SW 1271 (cell line): Measurements from ENCODE around the gene RAB20.
"Not testable (repeated sequence)": the region's sequence is repeated elsewhere in the genome, so short reads cannot be mapped to it uniquely, and the experiment has no call there.

Source experiments
- DNase-seq, 2 experiments: peaks; one replicate each; lab custom pipeline; 2025; lab: John Stamatoyannopoulos, UW

The RAB20 gene

DNA sequence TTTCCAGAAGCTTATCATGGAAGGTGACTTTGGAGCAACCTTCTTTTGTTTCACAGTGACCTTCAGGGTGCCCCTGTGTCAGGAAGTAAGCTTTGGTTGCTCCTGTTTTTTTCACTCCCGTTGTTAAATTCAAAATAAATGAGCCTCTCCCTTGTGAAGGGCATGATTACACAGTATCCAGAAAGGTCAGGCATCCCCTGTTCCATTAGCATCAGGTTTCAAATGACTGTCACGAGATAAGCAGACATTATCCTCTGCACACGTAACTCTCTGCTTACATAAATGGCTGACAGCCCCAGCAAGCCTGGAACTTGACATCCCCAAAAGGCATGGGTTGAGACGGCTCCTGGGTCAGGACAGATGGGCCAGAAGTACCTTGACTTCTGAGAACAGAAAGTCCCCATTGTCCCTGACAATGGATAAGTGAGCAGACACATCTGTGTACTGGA lies 52.0 kb downstream of the RAB20 start:
- DNase-seq, result no peak

GRCh38 chr13:110507678-110508381 lies 53.7 kb downstream of the RAB20 start:
- no peak for DNase-seq

DNA sequence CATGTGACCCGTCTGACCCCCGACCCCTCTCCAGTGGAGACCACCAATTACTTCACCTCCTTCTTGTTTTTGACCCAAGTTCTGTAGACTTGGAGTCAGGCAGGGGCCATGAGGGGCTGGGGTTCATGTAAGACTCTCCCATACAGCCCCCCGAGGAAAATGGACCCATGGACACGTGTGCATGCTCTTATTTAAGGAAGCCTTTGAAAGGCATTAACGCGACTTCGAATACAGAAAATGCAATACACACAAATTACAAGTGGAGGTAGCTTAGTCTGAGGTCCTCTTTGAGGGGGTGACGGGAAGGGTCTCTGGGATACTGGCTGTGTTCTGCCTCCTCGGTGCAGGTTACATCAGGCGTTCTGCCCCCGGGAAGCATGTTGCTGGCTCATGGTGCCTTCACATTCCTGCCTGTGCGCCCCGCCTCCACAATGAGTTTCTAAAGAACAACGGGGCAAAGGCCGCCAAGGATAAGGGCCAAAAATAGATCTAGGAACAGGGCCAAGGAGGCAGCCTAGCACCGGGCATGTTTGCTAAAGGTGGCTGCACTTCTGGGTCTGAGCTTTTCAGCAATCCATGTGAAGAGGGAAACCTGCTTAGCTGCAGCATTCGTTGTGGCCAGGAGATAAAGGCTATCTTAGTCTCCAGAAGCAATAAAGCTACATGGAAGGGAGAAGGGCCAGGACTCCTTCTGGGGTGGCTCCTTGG lies 54.5 kb downstream of the RAB20 start:
- no peak for DNase-seq

GRCh38 chr13:110506396-110506795 lies 55.1 kb downstream of the RAB20 start:
- DNase-seq, result no peak

DNA sequence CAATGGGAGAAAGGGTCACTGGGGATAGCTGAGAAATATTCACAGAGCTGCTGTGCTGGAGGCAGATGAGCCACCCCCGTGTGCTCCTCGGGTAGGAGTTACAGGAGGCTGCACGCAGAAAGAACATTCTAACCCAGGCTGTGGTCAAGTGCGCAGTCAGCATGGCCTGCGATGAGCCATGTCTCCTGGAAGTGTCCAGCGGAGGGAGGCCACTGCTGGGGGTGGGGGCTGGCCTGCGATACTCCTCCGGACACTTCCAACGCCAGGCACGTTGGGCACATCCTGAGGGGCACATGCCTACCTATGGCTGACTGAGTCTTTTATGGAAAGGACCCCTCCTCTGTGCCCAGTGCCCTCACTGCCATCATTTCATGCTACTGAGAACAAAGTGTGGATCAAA lies 55.9 kb downstream of the RAB20 start:
- DNase-seq, result no peak

GRCh38 chr13:110503979-110504499 lies 57.5 kb downstream of the RAB20 start:
- no peak for DNase-seq

- no peak for DNase-seq
Observed at GRCh38 chr13:110503037-110503901, 58.3 kb downstream of the RAB20 start.

GRCh38 chr13:110501188-110501587 lies 60.3 kb downstream of the RAB20 start:
- no peak for DNase-seq

GRCh38 chr13:110500341-110500740 lies 61.2 kb downstream of the RAB20 start:
- no peak for DNase-seq

DNA sequence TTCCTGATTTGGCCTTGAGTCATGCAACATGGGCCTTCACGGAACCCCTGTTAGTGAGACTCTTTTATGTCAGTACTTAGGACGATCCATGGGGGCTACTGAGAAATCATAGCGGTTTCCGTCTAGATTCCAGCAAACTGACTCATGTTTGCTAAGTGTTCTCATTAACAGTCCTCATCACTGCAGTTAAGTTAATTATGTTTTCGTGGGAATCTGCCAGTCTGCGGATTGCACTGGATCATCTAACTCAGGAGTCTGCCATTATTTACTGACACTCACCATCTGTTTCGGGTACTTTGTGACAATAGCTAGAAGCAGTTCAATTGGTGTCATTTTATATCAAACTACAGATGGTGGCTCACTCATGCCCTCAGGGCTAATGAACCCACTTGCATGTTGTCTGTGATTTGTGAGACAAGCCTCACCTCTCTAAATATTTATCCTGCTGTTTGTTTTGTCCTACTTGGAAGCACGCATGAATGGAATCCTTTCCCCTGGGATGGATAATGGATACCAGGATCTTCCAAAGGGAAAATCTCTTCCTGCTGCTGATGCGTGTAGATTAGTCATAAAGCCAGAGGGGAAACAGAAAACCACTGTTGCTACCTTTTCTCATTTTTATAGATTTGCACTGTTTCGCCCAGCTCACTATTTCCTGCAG lies 61.8 kb downstream of the RAB20 start:
- no peak for DNase-seq

DNA sequence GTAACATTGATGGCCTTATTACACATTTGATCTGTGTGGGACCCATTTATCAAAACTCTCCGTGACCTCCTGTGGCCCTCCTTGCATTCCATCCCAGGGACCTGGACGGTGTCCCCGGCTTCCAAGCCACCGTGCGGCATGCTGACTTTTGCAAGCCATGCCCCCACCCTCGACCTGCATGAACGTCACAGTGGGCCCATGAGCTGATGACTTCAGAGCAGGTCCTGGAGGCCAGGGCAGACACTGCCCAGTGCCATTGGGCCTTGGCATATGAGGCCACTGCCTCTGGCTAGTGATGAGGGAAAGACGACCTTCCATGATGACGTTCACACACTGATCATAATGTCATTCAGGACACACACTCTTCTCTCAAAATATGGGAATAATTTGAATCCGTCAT lies 62.8 kb downstream of the RAB20 start:
- no peak for DNase-seq

DNA sequence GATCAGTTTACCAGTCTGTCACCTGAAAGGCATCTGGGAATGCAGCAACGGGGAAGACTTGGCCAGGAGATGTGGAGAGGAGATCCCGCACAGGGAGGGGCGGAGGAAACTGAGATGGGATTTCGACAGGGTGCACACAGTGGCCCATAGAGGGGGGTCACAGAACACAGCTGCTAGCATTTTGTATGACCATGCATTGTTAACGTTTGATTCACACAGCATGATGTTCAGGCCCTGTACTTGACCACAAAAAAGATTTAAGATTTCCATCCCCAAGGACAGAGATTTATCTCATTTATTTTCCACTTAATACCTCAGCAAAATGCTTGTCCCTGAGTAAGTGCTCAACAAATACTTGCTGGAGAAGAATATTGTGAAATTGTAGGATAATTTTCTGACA lies 63.2 kb downstream of the RAB20 start:
- DNase-seq, result no peak

DNA sequence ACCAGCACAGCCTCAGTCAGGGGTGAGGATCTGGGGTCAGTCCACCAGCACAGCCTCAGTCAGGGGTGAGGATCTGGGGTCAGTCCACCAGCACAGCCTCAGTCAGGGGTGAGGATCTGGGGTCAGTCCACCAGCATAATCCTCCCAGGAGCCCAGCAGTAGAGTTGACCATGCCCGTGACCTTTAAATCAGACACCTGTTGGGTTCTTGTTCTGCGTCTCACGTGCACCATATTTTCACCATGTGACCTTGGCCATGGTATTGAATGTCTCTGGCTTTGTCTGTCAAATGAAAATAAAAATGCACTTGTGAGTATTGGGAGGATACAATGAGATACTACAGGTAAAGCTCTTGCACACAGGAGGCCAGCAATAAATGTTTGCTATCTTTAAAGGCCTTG lies 63.6 kb downstream of the RAB20 start:
- DNase-seq, result not testable (repeated sequence)

DNA sequence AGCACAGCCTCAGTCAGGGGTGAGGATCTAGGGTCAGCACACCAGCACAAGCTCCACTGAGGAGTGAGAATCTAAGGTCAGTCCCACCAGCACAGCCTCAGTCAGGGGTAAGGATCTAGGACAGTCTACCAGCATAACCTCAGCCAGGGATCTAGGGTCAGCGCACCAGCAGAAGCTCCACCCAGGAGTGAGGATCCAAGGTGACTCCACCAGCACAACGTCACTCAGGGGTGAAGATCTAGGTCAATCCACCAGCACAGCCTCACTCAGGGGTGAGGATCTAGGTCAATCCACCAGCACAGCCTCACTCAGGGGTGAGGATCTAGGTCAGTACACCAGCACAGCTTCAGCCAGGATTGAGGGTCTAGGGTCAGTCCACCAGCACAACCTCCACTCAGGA lies 64.5 kb downstream of the RAB20 start:
- no peak for DNase-seq

DNA sequence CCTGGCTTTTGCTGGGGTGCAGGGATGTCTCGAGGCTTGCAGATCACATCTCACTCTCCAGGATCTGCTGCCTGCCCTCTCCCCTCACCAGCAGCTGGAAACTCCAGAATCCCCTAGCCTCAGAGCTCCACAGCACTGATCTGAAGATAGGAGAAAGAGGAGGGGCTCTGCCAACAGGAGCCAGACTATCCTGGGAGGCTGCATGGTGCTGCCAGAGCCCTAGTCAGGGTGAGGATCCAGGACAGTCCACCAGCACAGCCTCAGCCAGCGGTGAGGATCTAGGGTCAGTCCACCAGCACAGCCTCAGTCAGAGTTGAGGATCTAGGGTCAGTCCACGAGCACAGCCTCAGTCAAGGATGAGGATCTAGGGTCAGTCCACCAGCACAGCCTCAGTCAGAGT lies 65.2 kb downstream of the RAB20 start:
- DNase-seq, result no peak

DNA sequence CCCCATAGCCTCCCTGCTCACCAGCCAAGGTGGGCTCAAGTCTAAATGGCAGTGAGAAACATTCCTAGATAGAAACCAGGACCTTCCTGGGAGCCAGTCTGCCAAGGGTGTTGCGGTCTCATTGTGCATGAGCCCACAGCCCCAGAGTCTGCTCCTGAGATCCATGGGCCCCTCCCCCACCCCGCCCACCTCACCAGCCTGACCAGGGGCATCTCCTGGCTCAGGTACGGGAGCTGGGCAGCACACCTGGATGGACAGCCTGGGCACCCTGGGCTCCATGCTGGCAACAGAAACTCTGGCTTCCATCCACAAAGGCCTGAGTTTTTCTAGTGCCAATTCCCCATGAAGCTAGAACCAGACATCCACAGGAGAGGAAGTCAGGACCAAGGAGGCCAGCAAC lies 65.6 kb downstream of the RAB20 start:
- no peak for DNase-seq

DNA sequence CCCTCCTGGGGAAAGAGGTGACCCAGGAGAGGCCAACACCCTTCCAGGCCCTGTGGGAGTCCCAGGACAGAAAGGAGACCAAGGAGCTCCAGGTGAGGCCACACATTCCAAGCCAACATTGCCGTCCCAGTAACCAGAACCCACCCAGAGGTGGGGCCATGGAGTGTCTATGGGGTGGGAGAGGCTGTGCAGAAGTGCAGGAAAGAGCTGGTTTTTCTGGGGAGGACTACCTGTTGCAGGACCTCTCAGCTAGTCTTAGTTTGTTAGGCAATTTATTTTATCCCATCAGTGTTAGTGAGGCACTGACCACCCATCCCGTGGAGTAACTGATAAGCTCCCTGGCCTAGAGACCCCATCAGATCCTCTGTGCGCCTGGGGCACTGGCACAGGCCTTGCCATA lies 66.1 kb downstream of the RAB20 start:
- no peak for DNase-seq

GRCh38 chr13:110493613-110494012 lies 67.9 kb downstream of the RAB20 start:
- DNase-seq, result no peak

GRCh38 chr13:110492679-110493593 lies 68.6 kb downstream of the RAB20 start:
- DNase-seq, result no peak

- no peak for DNase-seq
Observed at GRCh38 chr13:110491869-110492678, 69.4 kb downstream of the RAB20 start.
